Left colon (tissue), 2 donors: ENCODE measurements around the gene PARD6G. TPM values are rescaled to one million over a fixed set of nuclear protein-coding genes. Genes with fewer than 3 reads are reported as not detected.

Experiments
- ATAC-seq: fragments of 200-7000 bp; cut with Tn5 transposase; one replicate; pipeline ENCODE4 v1.9.1; 2020; ENCODE audit warnings: mild to moderate bottlenecking, moderate library complexity
- DNase-seq, 2 donors: peaks; one replicate each; pipeline ENCODE4 v3.0.0-alpha.2; 2020
- intact Hi-C, 2 donors: fragments of 100-400 bp; cut with DNase I in 1 of 2; cut with micrococcal nuclease in 1 of 2; formaldehyde crosslinking; loops; one replicate each; pipeline versions ENCODE4 v1.11.2 to v1.14.0; 2022; cut with DNase I, micrococcal nuclease
- total RNA-seq, 2 donors: library from RNA; stranded (reverse); fragmentation: NEBNext Ultra II Directional; extraction: Animal tissue kit (Norgen Biotek cat#: 25700); gene quantifications; one replicate each; pipeline ENCODE4 v1.2.1, GENCODE V29; 2021
- donor health status: DM: no; HTN: no; CAD: no.
- donor health status: DM: yes; HTN: yes; CAD: no.

PARD6G gene
- total RNA-seq, 2 donors from 2014 or later = 2.5 to 2.7 TPM

- ATAC-seq (no peak), DNase-seq (no peak)
- intact Hi-C loops = no loop called here
Measured at GRCh38 chr18:80194874-80195570, 52.3 kb downstream of the PARD6G start.

GRCh38 chr18:80193701-80194100 is 53.6 kb downstream of the PARD6G start:
- ATAC-seq (no peak), DNase-seq (no peak)
- intact Hi-C loops = no loop called here

DNA sequence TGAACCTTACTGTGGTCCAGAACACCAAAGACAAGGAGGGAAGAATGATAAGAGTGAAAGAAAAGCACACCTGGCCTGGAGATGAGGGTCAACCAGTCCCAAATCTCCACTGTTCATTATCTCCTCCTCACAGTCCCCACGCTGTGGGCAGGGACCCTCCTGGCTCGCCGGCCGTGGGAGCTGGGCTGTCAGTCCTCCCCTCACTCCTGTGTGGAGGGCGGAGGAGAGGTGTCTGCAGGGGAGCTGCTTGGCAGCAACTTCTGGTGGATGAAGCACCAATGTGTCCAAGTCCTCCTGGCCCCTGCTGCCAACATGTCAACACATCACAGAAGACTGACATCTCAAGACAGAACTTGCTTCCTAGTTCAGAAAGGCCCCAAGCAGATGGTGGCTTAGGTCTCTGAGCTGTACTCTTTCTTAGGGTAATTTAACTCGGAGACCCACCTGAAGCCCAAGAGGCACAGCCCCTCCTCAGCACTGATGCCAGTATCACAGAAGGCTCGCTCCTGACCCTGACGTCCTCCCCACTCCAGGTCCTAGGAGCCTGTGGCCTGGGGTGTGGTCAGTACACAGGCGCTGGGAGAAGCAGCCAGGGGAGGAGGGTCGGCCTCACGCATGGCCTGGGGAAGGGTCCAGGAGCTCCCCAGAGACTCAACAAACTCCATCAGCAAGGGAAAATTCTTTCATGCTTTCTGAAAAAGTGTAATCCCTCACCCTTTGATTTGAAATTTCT is 54.5 kb downstream of the PARD6G start:
- ATAC-seq = no peak
- intact Hi-C loops = no loop called here
- DNase-seq = no peak

DNA sequence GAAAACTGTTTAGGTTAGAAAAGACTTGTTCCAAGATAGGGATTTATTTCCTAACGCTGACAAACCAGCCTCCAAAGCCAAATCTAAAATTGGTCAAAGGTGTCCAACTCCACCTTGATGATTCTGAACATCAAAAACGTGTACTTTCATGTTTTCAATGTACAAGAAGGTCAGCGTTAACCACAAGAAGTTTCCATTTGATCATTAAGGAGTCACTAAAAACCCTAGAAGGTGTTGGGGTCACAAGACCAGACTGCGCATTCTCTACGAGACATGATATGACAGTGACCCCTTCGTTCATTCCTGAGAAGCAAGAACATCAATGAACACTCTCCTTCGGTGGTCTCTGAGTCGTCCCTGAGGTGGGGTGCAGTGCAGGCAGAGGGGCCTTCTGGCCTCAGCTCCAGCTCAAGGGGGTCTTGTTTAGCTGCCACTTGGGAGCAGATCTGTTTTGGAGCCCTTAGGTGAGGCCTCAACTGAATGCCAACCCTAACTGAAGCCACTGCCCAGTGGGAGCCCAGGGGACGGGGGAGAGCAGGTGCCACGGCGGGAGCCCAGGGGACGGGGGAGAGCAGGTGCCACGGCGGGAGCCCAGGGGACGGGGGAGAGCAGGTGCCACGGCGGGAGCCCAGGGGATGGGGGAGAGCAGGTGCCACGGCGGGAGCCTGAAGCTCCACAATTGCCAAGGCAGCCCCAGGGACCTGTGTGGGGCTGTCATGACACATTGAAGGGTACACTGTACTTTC is 55.2 kb downstream of the PARD6G start:
- no peak for ATAC-seq
- no peak for DNase-seq
- intact Hi-C loops = no loop called here

DNA sequence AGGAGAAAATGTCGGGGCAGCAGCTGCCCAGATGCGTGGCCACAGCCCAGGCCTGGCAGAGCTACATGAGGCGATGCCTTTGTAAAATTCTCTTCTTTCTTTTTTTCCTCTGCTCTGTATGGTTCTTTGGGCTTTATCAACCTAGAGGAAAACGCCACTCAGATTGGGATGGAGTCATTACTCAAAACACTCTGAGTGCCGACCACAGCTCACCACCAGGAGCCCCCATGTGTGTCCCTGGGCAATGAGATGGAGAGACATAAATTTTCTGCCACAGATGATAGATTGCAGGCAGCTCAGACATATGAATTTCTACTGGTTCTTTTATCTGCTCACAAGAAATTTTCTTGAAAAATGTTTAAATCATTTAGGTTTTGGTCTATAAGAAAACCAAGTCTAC is 56.0 kb downstream of the PARD6G start:
- intact Hi-C loops = no loop called here
- DNase-seq (no peak), ATAC-seq (no peak)

DNA sequence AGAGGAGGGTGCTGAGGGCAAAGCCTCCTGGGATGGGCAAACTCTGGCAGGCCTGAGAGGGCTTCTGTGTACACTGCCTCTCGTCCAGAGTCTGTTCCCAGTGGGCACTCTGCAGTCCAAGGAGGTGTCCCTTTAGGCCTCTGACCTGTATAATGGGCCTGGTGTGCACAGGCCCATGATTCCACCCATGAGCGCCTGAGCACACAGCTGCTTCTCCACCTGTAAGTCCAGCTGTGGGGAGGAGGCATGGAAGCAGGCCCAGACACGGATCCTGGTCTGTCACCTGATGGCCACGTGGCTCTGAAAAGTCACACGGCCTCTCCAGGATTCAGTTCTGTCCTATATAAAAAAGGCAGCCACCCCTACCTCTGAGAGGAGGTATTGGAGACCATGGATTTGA is 57.0 kb downstream of the PARD6G start:
- DNase-seq (no peak), ATAC-seq (no peak)
- intact Hi-C loops = no loop called here

DNA sequence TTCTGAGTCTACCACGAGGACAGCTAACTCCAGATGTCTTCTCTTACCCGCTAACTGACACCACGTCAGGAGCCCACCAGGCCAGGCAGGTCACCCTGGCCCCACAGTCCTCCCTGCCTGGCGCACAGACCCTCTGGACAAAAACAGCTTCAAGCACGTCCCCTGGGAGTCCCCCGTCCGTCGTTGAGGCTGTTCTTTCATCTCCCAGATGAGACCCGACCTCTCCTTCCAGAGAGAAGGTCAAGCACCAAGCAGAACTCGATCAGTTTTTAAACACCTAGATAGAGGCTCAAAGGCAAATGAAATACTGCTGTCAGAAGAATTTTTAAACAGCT is 57.8 kb downstream of the PARD6G start:
- ATAC-seq (no peak), DNase-seq (no peak)
- intact Hi-C loops = no loop called here

GRCh38 chr18:80188643-80189530 is 58.4 kb downstream of the PARD6G start:
- DNase-seq (no peak), ATAC-seq (no peak)
- intact Hi-C loops = no loop called here

- DNase-seq = no peak
- intact Hi-C loops = no loop called here
- ATAC-seq = no peak
Measured at GRCh38 chr18:80187956-80188642, 59.2 kb downstream of the PARD6G start.

DNA sequence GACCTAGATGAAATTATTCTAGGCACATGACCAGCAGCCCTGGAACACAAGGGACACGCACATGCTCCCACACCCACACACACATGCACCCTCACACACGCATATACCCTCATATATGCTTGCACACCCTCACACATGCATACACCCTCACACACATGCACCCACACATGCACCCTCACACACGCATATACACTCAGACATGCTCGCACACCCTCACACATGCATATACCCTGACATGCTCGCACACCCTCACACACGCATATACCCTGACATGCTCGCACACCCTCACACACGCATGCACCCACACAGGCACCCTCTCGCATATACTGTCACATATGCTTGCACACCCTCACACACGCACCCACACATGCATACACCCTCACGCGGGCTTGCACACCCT is 61.8 kb downstream of the PARD6G start:
- no peak for DNase-seq
- no peak for ATAC-seq
- intact Hi-C loops = no loop called here

DNA sequence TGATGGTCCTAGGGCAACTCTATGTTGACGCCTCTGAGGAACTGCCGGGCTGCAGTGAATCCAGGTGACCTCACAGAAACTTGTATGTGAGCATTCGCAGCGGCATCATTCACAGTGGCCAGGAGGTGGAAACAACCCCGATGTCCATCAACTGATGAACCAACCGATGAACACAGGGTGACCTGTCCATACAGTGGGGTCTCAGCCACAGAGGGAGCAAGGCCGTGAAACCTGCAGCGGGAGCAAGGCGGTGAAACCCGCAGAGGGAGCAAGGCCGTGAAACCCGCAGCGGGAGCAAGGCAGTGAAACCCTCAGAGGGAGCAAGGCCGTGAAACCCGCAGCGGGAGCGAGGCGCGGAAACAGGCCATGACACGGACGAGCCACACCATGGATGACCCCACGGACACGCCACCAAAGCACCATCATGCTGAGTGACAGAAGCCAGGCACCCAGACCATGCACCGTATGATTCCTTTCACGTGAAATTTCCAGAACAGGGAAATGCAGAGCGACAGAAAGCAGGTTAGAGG is 63.0 kb downstream of the PARD6G start:
- no peak for DNase-seq
- intact Hi-C loops = no loop called here
- no peak for ATAC-seq

GRCh38 chr18:80183273-80184050 is 63.9 kb downstream of the PARD6G start:
- intact Hi-C loops = no loop called here
- no peak for ATAC-seq

GRCh38 chr18:80182855-80183254 is 64.5 kb downstream of the PARD6G start:
- DNase-seq = no peak
- no peak for ATAC-seq
- intact Hi-C loops = no loop called here

More at GRCh38 chr18:80183273-80184050, 63.9 kb downstream of the PARD6G start:
- no peak for DNase-seq

GRCh38 chr18:80181642-80182461 is 65.5 kb downstream of the PARD6G start:
- intact Hi-C loops = no loop called here

GRCh38 chr18:80180778-80181564 is 66.3 kb downstream of the PARD6G start:
- no peak for ATAC-seq
- DNase-seq = no peak
- intact Hi-C loops = no loop called here

More at GRCh38 chr18:80181642-80182461, 65.5 kb downstream of the PARD6G start:
- ATAC-seq = no peak
- no peak for DNase-seq
